ENCODE measurements around the gene CLDN19.

- TF ChIP-seq CTCF (IDR thresholded peaks at IDR 0.05), result peak in 2 of 4 experiments; percentile 2 to 15
- peak; percentile 93 to 97 for TF ChIP-seq POLR2A (IDR thresholded peaks at IDR 0.05)
Observed at GRCh38 chr1:42766741-42767509, 26.9 kb upstream of the CLDN19 start, which contains the start of the genes C1orf50 and P3H1.
